Measurements from ENCODE around the gene DNAL1.

DNA sequence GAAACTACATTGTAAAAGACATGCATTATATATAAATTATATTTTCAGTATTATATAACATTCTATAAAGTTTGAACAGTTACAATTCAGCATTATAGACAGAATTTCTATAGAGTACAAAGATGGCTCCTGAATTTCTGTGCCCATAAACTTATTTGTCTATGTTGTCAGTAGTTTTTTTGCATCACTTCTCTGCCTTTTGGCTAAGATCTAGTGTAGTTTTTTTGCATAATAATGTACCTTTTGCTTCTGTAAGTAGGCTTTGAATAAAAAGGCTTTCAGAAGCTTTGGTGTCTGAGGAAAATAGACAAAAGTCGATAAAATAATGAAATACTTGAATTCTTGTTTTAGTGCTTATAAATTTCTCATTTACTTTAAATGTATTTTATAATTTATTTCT lies 11.1 kb downstream of the DNAL1 start:
- TF ChIP-seq CHD2 (IDR thresholded peaks at IDR 0.05; ENCODE audit: low read length, partially characterized antibody) (no peak), POLR2A (IDR thresholded peaks at IDR 0.05; ENCODE audit: low read length) (no peak)
- TF ChIP-seq, protein P1, sequence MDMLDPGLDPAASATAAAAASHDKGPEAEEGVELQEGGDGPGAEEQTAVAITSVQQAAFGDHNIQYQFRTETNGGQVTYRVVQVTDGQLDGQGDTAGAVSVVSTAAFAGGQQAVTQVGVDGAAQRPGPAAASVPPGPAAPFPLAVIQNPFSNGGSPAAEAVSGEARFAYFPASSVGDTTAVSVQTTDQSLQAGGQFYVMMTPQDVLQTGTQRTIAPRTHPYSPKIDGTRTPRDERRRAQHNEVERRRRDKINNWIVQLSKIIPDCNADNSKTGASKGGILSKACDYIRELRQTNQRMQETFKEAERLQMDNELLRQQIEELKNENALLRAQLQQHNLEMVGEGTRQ (IDR thresholded peaks at IDR 0.05) = no peak
- TF ChIP-seq, protein P2, sequence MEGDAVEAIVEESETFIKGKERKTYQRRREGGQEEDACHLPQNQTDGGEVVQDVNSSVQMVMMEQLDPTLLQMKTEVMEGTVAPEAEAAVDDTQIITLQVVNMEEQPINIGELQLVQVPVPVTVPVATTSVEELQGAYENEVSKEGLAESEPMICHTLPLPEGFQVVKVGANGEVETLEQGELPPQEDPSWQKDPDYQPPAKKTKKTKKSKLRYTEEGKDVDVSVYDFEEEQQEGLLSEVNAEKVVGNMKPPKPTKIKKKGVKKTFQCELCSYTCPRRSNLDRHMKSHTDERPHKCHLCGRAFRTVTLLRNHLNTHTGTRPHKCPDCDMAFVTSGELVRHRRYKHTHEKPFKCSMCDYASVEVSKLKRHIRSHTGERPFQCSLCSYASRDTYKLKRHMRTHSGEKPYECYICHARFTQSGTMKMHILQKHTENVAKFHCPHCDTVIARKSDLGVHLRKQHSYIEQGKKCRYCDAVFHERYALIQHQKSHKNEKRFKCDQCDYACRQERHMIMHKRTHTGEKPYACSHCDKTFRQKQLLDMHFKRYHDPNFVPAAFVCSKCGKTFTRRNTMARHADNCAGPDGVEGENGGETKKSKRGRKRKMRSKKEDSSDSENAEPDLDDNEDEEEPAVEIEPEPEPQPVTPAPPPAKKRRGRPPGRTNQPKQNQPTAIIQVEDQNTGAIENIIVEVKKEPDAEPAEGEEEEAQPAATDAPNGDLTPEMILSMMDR (IDR thresholded peaks at IDR 0.05) = no peak

Measured in A549 (cell line).